GM21737 (cell line): ENCODE data around the gene SCML2.
"Not testable (repeated sequence)": the region's sequence is repeated elsewhere in the genome, so short reads cannot be mapped to it uniquely, and the experiment has no call there.

Source experiments
- ATAC-seq: cut with Tn5 transposase; IDR thresholded peaks from one replicate; pipeline ENCODE4 v1.9.1; 2021; ENCODE audit warnings: mild to moderate bottlenecking, moderate library complexity; ENCODE audit not compliant: unreplicated experiment

SCML2 gene

DNA sequence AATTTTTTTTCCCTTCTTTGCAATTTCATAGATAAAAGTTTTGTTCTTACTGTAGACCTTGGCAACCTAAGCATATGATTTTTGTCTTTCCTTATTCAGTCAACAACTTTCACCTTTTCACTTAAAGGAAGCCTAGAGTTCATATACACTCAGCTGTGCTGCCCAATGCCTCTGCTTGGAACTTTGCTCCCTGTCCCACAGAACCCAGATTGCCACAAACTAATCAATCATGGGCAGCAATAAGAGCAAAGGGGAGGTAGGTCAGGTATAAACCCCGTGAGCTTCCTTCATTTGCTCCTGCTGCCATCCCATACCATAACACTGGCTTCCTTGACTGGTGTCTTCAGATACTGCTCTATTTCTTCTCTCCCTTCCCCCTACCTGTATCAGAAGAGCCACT is 82.8 kb downstream of the SCML2 start:
- no peak for ATAC-seq

GRCh38 chrX:18271309-18271708 is 83.2 kb downstream of the SCML2 start:
- no peak for ATAC-seq

DNA sequence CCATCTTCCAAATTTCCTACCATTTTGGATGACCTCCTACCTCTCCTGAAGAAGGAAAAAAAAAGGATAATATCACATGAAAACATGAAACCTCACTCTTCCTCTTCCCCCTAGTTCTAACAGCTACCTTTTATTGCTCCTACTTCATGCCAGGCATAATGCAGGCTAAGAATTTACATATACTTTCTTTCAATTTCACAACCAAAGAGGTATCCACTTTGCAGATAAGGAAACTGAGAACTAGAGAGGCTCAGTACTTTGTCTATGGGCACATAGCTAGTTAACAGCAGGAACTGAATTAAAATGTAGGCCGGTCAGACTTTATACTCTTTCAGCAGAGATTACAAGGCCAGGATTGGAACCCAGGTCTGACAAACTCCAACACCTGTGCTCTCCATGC is 99.4 kb downstream of the SCML2 start:
- ATAC-seq, result no peak

DNA sequence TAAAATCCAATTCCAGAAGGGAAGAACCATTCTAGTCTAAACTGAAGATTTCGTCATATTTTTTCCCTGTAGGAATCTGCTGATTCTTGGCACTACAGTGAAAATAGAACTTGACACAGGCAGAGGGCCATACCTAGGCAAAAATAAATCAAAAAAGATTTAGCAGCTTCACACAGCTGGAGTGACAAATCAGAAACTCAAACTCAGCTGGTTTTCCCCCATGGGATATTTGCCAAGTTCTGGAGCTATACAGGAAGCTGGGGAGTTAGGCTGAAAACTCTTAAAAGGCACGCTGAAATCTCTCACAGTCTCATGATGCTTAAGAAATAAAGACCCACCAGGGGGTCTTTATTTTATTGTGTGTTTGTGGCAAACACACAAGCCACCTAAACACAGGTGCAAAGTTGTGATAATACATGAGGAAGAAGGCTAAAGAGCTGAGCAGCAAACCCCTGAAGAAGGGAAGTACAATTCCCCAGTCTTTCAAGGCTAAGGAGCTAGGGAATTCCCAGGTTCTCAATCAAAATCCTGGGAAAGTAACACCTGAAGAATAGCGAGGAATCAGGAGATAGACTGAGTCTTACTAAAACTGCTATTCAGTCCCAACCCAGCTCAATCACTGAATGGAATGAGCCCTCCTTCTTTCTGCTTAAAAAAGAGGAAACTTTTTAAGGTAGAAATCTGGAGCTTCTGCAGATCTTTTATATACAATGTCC is 101.7 kb downstream of the SCML2 start:
- no peak for ATAC-seq

GRCh38 chrX:18229646-18230045 is 124.8 kb downstream of the SCML2 start:
- ATAC-seq, result not testable (repeated sequence)

- ATAC-seq, result no peak
These were observed 126.4 kb downstream of the SCML2 start for GRCh38 chrX:18228069-18228468.

GRCh38 chrX:18227458-18227857 is 127.0 kb downstream of the SCML2 start:
- no peak for ATAC-seq

- no peak for ATAC-seq
These were observed 133.7 kb downstream of the SCML2 start, which contains the start of gene BEND2 for GRCh38 chrX:18220786-18221185. BEND2 (minus strand) TSS chrX:18220886; CDS start chrX:18220750, 136 bp downstream.

GRCh38 chrX:18210470-18210869 is 144.0 kb downstream of the SCML2 start:
- ATAC-seq, result no peak

DNA sequence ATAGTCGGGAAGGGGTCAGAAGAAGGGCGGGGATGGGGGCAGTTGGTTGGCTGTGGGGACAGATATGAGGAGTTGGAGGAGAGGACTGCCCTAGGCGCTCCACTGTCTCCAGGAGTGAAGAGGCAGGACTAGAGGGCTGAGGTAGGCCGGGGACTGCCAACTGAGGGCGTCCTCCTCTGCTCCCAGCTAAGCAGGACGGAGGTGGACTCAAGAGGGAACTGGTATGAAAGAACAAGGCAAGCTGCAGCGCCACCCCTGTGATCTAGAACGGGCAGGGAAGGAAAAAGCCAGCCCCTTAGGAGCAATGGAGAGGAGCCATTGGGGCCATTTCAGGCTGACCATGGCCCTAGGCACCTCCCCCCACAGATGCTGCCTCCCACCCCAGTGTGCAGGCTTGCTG is 147.8 kb downstream of the SCML2 start:
- no peak for ATAC-seq

- no peak for ATAC-seq
These were observed 150.9 kb downstream of the SCML2 start for GRCh38 chrX:18203631-18204030.

GRCh38 chrX:18194688-18195087 is 159.8 kb downstream of the SCML2 start:
- no peak for ATAC-seq
